ENCODE results near the gene FANCG.
A peak's percentile ranks its signal among the peaks of the same experiment; 100 is the strongest.

The FANCG gene

GRCh38 chr9:35078066-35078465, 1.7 kb downstream of the FANCG start:
- no peaks in the 10 kb centered on the region for H3K27me3 ChIP-seq (ENCODE audit: insufficient read depth, low read depth, severe bottlenecking)
- H3K27ac ChIP-seq = peak overlapping the region; percentile 98
- H3K4me3 ChIP-seq (ENCODE audit: low read depth, low read length) = peak overlapping the region; percentile 79
- no peaks in the 10 kb centered on the region for H3K9me3 ChIP-seq (ENCODE audit: severe bottlenecking)
- H3K36me3 ChIP-seq = peaks cover 51% of the 10 kb centered on the region
- no peak for DNase-seq
- TF ChIP-seq CTCF (IDR thresholded peaks at IDR 0.05; ENCODE audit: low read depth, low read length) = no peak

DNA sequence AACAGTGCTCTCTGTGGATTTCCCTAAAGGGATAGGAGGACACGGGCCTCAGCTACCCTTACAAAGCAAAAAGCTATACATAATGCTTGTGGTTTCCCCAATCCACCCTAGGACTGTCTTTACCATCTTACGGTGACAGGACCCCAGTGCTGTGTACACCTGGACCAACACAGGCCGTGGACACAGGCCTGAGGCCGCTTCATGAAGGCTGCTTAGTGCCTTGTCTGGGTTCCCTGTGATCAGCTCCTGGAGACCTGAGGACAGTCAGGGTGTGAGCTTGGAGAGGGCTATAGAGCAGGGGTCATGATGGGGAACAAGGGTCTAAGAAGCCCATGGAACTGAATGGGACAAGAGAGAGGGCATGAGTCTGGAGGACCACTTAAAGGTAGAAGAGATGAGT, 2.9 kb downstream of the FANCG start:
- no peak for TF ChIP-seq CTCF (IDR thresholded peaks at IDR 0.05; ENCODE audit: low read depth, low read length)

DNA sequence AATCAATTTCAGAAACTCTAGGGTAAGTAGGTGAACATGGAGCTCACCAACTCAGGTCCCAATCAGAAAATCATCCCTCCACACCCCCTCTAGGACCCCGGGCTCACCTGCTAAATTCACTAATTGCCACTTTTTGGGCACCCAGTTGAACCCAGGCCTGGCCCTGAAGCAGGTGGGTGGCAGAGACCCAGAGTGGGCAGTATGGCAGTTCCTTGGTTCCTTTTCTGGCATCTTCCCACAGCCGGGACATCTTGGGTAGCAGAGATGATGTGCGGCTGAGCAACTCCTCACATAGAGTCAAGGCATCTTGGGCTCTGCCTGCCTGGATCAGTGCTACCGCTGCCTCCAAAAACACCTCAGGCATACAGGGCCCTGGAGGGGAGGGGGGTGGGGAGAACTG, 4.4 kb downstream of the FANCG start:
- H3K9me3 ChIP-seq (ENCODE audit: severe bottlenecking) = no peaks in the 10 kb centered on the region
- H3K27ac ChIP-seq = no peak overlapping the region
- no peaks in the 10 kb centered on the region for H3K27me3 ChIP-seq (ENCODE audit: insufficient read depth, low read depth, severe bottlenecking)
- no peak for TF ChIP-seq CTCF (IDR thresholded peaks at IDR 0.05; ENCODE audit: low read depth, low read length)
- DNase-seq = no peak
- peaks cover 65% of the 10 kb centered on the region for H3K36me3 ChIP-seq
- H3K4me3 ChIP-seq (ENCODE audit: low read depth, low read length) = no peak overlapping the region

More for the DNA sequence above, 2.9 kb downstream of the FANCG start:
- H3K27ac ChIP-seq = no peak overlapping the region
- no peak for DNase-seq
- H3K36me3 ChIP-seq = peaks cover 53% of the 10 kb centered on the region
- H3K27me3 ChIP-seq (ENCODE audit: insufficient read depth, low read depth, severe bottlenecking) = no peaks in the 10 kb centered on the region
- no peak overlapping the region for H3K4me3 ChIP-seq (ENCODE audit: low read depth, low read length)
- no peaks in the 10 kb centered on the region for H3K9me3 ChIP-seq (ENCODE audit: severe bottlenecking)

DNA sequence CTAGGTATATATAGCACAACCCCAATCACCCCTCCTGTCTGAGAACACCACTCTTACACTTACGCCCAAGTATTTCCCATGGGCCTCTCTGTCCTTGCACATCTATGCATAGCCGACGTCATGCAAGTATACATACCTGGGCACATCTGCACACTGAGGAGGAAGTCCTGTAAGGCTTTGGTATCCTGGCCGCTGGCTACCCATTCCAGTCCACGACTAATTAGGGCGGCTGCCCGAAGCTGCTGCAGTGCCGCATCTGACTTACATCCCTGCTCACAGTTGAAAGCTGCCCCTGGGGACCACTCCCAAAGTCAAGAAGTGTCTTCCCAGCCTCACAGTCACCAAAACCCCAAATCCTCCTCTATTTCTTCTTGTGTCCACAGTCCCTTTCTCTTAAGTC, 5.0 kb downstream of the FANCG start:
- no peak overlapping the region for H3K27ac ChIP-seq
- H3K36me3 ChIP-seq = peaks cover 71% of the 10 kb centered on the region
- H3K9me3 ChIP-seq (ENCODE audit: severe bottlenecking) = no peaks in the 10 kb centered on the region
- no peak for DNase-seq
- no peak for TF ChIP-seq CTCF (IDR thresholded peaks at IDR 0.05; ENCODE audit: low read depth, low read length)
- H3K4me3 ChIP-seq (ENCODE audit: low read depth, low read length) = no peak overlapping the region
- no peaks in the 10 kb centered on the region for H3K27me3 ChIP-seq (ENCODE audit: insufficient read depth, low read depth, severe bottlenecking)

GRCh38 chr9:35074141-35074540, 5.6 kb downstream of the FANCG start:
- H3K36me3 ChIP-seq = peaks cover 76% of the 10 kb centered on the region
- no peak overlapping the region for H3K4me3 ChIP-seq (ENCODE audit: low read depth, low read length)
- no peak overlapping the region for H3K27ac ChIP-seq
- H3K27me3 ChIP-seq (ENCODE audit: insufficient read depth, low read depth, severe bottlenecking) = no peaks in the 10 kb centered on the region
- DNase-seq = no peak
- H3K9me3 ChIP-seq (ENCODE audit: severe bottlenecking) = no peaks in the 10 kb centered on the region
- no peak for TF ChIP-seq CTCF (IDR thresholded peaks at IDR 0.05; ENCODE audit: low read depth, low read length)

- H3K4me3 ChIP-seq (ENCODE audit: low read depth, low read length) = no peak overlapping the region
- no peaks in the 10 kb centered on the region for H3K27me3 ChIP-seq (ENCODE audit: insufficient read depth, low read depth, severe bottlenecking)
- H3K9me3 ChIP-seq (ENCODE audit: severe bottlenecking) = no peaks in the 10 kb centered on the region
- peaks cover 80% of the 10 kb centered on the region for H3K36me3 ChIP-seq
- no peak for TF ChIP-seq CTCF (IDR thresholded peaks at IDR 0.05; ENCODE audit: low read depth, low read length)
- peak overlapping the region; percentile 80 for H3K27ac ChIP-seq
- no peak for DNase-seq
These were observed 6.5 kb downstream of the FANCG start for GRCh38 chr9:35073279-35073612.
